ENCODE results near the gene PBLD.

The PBLD gene

GRCh38 chr10:68239596-68240150, 93.1 kb downstream of the PBLD start:
- Histone ChIP-seq H3K4me3 (replicated peaks; ENCODE audit: insufficient read depth, low read length) (no peak overlapping the region), H3K27ac (replicated peaks) (no peak overlapping the region), H3K27me3 (ENCODE audit: insufficient read depth, poor library complexity, severe bottlenecking) (no peaks in the 10 kb centered on the region)
- no peak for DNase-seq (ENCODE audit: low read depth in 1 of 2, low spot score in 1 of 2)
- TF ChIP-seq, protein P1, sequence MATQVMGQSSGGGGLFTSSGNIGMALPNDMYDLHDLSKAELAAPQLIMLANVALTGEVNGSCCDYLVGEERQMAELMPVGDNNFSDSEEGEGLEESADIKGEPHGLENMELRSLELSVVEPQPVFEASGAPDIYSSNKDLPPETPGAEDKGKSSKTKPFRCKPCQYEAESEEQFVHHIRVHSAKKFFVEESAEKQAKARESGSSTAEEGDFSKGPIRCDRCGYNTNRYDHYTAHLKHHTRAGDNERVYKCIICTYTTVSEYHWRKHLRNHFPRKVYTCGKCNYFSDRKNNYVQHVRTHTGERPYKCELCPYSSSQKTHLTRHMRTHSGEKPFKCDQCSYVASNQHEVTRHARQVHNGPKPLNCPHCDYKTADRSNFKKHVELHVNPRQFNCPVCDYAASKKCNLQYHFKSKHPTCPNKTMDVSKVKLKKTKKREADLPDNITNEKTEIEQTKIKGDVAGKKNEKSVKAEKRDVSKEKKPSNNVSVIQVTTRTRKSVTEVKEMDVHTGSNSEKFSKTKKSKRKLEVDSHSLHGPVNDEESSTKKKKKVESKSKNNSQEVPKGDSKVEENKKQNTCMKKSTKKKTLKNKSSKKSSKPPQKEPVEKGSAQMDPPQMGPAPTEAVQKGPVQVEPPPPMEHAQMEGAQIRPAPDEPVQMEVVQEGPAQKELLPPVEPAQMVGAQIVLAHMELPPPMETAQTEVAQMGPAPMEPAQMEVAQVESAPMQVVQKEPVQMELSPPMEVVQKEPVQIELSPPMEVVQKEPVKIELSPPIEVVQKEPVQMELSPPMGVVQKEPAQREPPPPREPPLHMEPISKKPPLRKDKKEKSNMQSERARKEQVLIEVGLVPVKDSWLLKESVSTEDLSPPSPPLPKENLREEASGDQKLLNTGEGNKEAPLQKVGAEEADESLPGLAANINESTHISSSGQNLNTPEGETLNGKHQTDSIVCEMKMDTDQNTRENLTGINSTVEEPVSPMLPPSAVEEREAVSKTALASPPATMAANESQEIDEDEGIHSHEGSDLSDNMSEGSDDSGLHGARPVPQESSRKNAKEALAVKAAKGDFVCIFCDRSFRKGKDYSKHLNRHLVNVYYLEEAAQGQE (IDR thresholded peaks at IDR 0.05; ENCODE audit: insufficient replicate concordance, low read depth), result no peak
- TF ChIP-seq, protein P2, sequence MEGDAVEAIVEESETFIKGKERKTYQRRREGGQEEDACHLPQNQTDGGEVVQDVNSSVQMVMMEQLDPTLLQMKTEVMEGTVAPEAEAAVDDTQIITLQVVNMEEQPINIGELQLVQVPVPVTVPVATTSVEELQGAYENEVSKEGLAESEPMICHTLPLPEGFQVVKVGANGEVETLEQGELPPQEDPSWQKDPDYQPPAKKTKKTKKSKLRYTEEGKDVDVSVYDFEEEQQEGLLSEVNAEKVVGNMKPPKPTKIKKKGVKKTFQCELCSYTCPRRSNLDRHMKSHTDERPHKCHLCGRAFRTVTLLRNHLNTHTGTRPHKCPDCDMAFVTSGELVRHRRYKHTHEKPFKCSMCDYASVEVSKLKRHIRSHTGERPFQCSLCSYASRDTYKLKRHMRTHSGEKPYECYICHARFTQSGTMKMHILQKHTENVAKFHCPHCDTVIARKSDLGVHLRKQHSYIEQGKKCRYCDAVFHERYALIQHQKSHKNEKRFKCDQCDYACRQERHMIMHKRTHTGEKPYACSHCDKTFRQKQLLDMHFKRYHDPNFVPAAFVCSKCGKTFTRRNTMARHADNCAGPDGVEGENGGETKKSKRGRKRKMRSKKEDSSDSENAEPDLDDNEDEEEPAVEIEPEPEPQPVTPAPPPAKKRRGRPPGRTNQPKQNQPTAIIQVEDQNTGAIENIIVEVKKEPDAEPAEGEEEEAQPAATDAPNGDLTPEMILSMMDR (IDR thresholded peaks at IDR 0.05; ENCODE audit: insufficient read depth, low read length), result no peak
- TF ChIP-seq GABPA (IDR thresholded peaks at IDR 0.05; ENCODE audit: low read depth) (no peak), SPI1 (IDR thresholded peaks at IDR 0.05; ENCODE audit: borderline replicate concordance, low read depth) (no peak), POLR2AphosphoS5 (IDR thresholded peaks at IDR 0.05; ENCODE audit: low read depth) (no peak)

DNA sequence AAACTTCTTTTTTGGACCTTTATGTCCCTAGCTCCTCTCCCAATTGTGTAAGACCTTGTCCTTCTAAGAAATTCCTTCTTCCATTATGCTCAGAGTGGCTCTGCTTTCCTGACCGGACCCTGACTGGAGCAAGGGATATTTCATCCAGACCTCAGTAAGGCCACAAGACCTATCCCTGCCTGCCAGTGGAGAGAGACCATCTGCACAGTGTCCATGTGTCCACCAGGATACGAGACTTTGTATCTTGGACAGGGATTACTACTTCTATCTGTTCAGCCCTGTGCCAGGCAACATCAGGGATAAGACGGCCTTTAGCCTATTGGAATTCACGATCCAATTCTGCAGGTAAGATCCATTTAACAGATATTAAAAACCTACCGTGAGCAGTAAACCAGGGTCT, 93.7 kb downstream of the PBLD start:
- TF ChIP-seq, protein P1 (IDR thresholded peaks at IDR 0.05; ENCODE audit: insufficient replicate concordance, low read depth), result no peak
- TF ChIP-seq POLR2AphosphoS5 (IDR thresholded peaks at IDR 0.05; ENCODE audit: low read depth) (no peak), SPI1 (IDR thresholded peaks at IDR 0.05; ENCODE audit: borderline replicate concordance, low read depth) (no peak)
- no peak for DNase-seq (ENCODE audit: low read depth in 1 of 2, low spot score in 1 of 2)
- H3K27me3 ChIP-seq (ENCODE audit: insufficient read depth, poor library complexity, severe bottlenecking), result no peaks in the 10 kb centered on the region
- no peak overlapping the region for H3K4me3 ChIP-seq (replicated peaks; ENCODE audit: insufficient read depth, low read length)
- no peak overlapping the region for H3K27ac ChIP-seq (replicated peaks)

- H3K4me3 ChIP-seq (replicated peaks; ENCODE audit: insufficient read depth, low read length), result no peak overlapping the region
- no peak for DNase-seq (ENCODE audit: low read depth in 1 of 2, low spot score in 1 of 2)
- no peaks in the 10 kb centered on the region for H3K27me3 ChIP-seq (ENCODE audit: insufficient read depth, poor library complexity, severe bottlenecking)
- H3K27ac ChIP-seq (replicated peaks), result no peak overlapping the region
- TF ChIP-seq, protein P2 (IDR thresholded peaks at IDR 0.05; ENCODE audit: insufficient read depth, low read length), result no peak
- TF ChIP-seq SPI1 (IDR thresholded peaks at IDR 0.05; ENCODE audit: borderline replicate concordance, low read depth), result no peak
- TF ChIP-seq, protein P1 (IDR thresholded peaks at IDR 0.05; ENCODE audit: insufficient replicate concordance, low read depth), result no peak
- no peak for TF ChIP-seq POLR2AphosphoS5 (IDR thresholded peaks at IDR 0.05; ENCODE audit: low read depth)
- TF ChIP-seq GABPA (IDR thresholded peaks at IDR 0.05; ENCODE audit: low read depth), result no peak
Observed at GRCh38 chr10:68238371-68238770, 94.4 kb downstream of the PBLD start.

All from HL-60 (cell line).